Mesothelial cell of epicardium (in vitro differentiated cells): ENCODE data around the gene C2CD2L. TPM values are rescaled to one million over a fixed set of nuclear protein-coding genes. Genes with fewer than 3 reads are reported as not detected.

ENCODE experiments used
- DNase-seq, 2 experiments: peaks; one replicate each; pipeline ENCODE4 v3.0.0; 2021; ENCODE audit warnings: low spot score in 2 of 2; ENCODE audit not compliant: unreplicated experiment in 2 of 2
- H3K27ac Mint-ChIP-seq: 2 replicates; pipeline ENCODE4 v1.8.0; 2021; ENCODE audit warnings: mixed read lengths
- H3K27me3 Mint-ChIP-seq: 2 replicates; pipeline ENCODE4 v1.8.0; 2021; ENCODE audit warnings: low read depth, mixed read lengths
- H3K36me3 Mint-ChIP-seq: 2 replicates; pipeline ENCODE4 v1.8.0; 2021; ENCODE audit warnings: mixed read lengths
- H3K4me1 Mint-ChIP-seq: 2 replicates; pipeline ENCODE4 v1.8.0; 2021; ENCODE audit warnings: mixed read lengths
- H3K4me3 Mint-ChIP-seq: 2 replicates; pipeline ENCODE4 v1.8.0; 2021; ENCODE audit warnings: mild to moderate bottlenecking, moderate library complexity, mixed read lengths
- H3K9me3 Mint-ChIP-seq: 2 replicates; pipeline ENCODE4 v1.8.0; 2021; ENCODE audit warnings: mixed read lengths
- total RNA-seq: library from RNA; stranded (reverse); gene quantifications from 3 replicates; pipeline ENCODE4 v1.2.1, GENCODE V29; 2021
- TF ChIP-seq, protein P1 (sequence below): fragments of 200-600 bp; sonication (generic); IDR thresholded peaks from one replicate; pipeline ENCODE4 v1.5.0; 2021; ENCODE audit warnings: antibody characterized with exemption; ENCODE audit not compliant: unreplicated experiment

C2CD2L gene
- total RNA-seq, 1 donor from 2014 or later = 10.0 TPM

DNA sequence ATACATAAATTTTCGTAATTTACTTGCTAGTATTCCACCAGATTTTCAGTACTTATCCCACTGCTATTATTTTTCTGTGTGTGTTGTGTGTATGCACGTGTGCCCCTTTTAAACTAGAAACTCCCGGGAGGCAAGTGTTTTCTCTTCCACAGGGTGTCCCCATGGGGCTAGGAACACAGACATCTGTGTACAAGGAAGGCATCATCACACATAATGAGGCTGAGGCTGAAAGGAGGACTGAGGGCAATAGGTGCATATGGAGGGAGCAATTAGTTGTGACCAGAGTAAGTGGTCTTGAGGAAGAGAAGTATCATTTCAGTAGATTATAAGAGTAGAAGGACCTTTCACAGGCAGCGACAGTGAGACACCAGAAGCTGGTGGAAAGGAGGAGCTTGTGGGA lies 3.4 kb upstream of the C2CD2L start:
- peaks cover 58% of the 10 kb centered on the region for H3K4me1 Mint-ChIP-seq
- no peak for DNase-seq
- peak overlapping the region; percentile 100 for H3K27ac Mint-ChIP-seq
- H3K27me3 Mint-ChIP-seq = no peaks in the 10 kb centered on the region
- H3K36me3 Mint-ChIP-seq = peaks cover 2% of the 10 kb centered on the region
- peak overlapping the region; percentile 21 for H3K4me3 Mint-ChIP-seq
- no peaks in the 10 kb centered on the region for H3K9me3 Mint-ChIP-seq
- TF ChIP-seq, protein P1, sequence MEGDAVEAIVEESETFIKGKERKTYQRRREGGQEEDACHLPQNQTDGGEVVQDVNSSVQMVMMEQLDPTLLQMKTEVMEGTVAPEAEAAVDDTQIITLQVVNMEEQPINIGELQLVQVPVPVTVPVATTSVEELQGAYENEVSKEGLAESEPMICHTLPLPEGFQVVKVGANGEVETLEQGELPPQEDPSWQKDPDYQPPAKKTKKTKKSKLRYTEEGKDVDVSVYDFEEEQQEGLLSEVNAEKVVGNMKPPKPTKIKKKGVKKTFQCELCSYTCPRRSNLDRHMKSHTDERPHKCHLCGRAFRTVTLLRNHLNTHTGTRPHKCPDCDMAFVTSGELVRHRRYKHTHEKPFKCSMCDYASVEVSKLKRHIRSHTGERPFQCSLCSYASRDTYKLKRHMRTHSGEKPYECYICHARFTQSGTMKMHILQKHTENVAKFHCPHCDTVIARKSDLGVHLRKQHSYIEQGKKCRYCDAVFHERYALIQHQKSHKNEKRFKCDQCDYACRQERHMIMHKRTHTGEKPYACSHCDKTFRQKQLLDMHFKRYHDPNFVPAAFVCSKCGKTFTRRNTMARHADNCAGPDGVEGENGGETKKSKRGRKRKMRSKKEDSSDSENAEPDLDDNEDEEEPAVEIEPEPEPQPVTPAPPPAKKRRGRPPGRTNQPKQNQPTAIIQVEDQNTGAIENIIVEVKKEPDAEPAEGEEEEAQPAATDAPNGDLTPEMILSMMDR = no peak

DNA sequence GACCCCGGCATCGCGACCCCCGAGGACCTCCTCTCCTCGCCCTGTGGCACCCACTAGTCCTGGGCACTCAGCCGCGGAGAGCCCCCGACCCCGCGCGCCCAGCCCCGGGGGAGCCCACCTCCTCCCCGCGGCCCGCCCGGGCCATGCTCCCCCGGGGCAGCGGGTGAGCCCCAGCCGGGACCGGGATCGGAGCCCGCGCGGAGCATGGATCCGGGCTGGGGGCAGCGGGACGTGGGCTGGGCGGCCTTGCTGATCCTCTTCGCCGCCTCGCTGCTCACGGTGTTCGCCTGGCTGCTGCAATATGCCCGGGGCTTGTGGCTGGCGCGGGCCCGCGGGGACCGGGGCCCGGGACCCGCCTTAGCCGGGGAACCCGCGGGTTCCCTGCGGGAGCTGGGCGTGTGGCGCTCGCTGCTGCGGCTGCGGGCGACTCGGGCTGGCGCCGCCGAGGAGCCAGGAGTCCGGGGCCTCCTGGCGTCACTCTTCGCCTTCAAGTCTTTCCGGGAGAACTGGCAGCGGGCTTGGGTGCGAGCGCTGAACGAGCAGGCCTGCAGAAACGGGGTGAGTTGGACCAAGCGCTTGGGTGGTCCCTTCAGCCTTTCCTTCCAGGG lies 498 bp downstream of the C2CD2L start:
- Mint-ChIP-seq H3K4me1 (peaks cover 43% of the 10 kb centered on the region), H3K27me3 (no peaks in the 10 kb centered on the region), H3K9me3 (no peaks in the 10 kb centered on the region), H3K4me3 (peak overlapping the region; percentile 85), H3K27ac (peak overlapping the region; percentile 63), H3K36me3 (peaks cover 7% of the 10 kb centered on the region)
- peak in 1 of 2 experiments; percentile 59 for DNase-seq
- TF ChIP-seq, protein P1 = no peak

GRCh38 chr11:119108146-119108856 lies 1.2 kb downstream of the C2CD2L start:
- H3K36me3 Mint-ChIP-seq = peaks cover 7% of the 10 kb centered on the region

GRCh38 chr11:119108857-119109221 lies 1.7 kb downstream of the C2CD2L start:
- DNase-seq = no peak
- peaks cover 37% of the 10 kb centered on the region for H3K4me1 Mint-ChIP-seq
- peak overlapping the region; percentile 63 for H3K27ac Mint-ChIP-seq
- peak overlapping the region; percentile 85 for H3K4me3 Mint-ChIP-seq
- no peaks in the 10 kb centered on the region for H3K27me3 Mint-ChIP-seq
- no peaks in the 10 kb centered on the region for H3K9me3 Mint-ChIP-seq
- TF ChIP-seq, protein P1 = no peak
- peaks cover 7% of the 10 kb centered on the region for H3K36me3 Mint-ChIP-seq

More at GRCh38 chr11:119108146-119108856, 1.2 kb downstream of the C2CD2L start:
- Mint-ChIP-seq H3K4me3 (peak overlapping the region; percentile 85), H3K9me3 (no peaks in the 10 kb centered on the region), H3K4me1 (peaks cover 40% of the 10 kb centered on the region), H3K27me3 (no peaks in the 10 kb centered on the region), H3K27ac (peak overlapping the region; percentile 63)
- no peak for DNase-seq
- TF ChIP-seq, protein P1 = no peak

DNA sequence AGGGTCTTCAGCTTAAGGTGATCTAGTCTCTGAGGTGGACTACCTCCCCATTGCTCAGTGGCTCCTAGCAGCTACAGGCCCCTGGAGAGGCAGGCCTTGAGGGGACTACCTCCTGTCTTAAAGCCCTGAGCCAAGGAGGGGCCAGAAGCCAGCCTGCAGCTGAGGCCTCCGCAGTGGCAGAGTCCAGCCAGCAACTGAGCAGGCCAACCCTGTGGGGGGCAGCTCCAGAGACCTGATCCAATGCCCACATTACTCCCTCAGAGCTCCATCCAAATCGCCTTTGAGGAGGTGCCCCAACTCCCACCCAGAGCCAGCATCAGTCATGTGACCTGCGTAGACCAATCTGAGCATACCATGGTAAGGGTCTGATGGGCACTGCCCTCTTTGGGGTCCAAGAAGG lies 2.7 kb downstream of the C2CD2L start:
- H3K27ac Mint-ChIP-seq = no peak overlapping the region

More for the DNA sequence above, 2.7 kb downstream of the C2CD2L start:
- H3K9me3 Mint-ChIP-seq = no peaks in the 10 kb centered on the region
- H3K4me3 Mint-ChIP-seq = no peak overlapping the region
- H3K4me1 Mint-ChIP-seq = peaks cover 29% of the 10 kb centered on the region
- TF ChIP-seq, protein P1 = no peak
- H3K36me3 Mint-ChIP-seq = peaks cover 7% of the 10 kb centered on the region
- DNase-seq = no peak
- no peaks in the 10 kb centered on the region for H3K27me3 Mint-ChIP-seq
